HepG2 (cell line): ENCODE data around the gene RHOG. TPM values are rescaled to one million over a fixed set of nuclear protein-coding genes. Genes with fewer than 3 reads are reported as not detected.

Experiments
- ADNP ChIP-seq: sonication (generic); formaldehyde crosslinking; IDR thresholded peaks from 2 replicates; pipeline ENCODE4 v1.4.0; 2020; ENCODE audit warnings: missing genetic modification reagents
- DZIP1 ChIP-seq: sonication (generic); formaldehyde crosslinking; IDR thresholded peaks from 2 replicates; pipeline ENCODE4 v1.5.0; 2020; ENCODE audit warnings: mild to moderate bottlenecking, missing genetic modification reagents
- ELK4 ChIP-seq: sonication (generic); formaldehyde crosslinking; IDR thresholded peaks from 2 replicates; pipeline ENCODE4 v1.9.0; 2021; ENCODE audit warnings: missing genetic modification reagents, borderline replicate concordance
- GATAD2A ChIP-seq: IDR thresholded peaks from 2 replicates; pipeline ENCODE4 v1.6.1; 2016
- GLMP ChIP-seq: sonication (generic); formaldehyde crosslinking; IDR thresholded peaks from 2 replicates; pipeline ENCODE4 v1.9.0; 2021; ENCODE audit warnings: missing genetic modification reagents, mild to moderate bottlenecking, borderline replicate concordance
- IKZF4 ChIP-seq: sonication (generic); formaldehyde crosslinking; IDR thresholded peaks from 2 replicates; pipeline ENCODE4 v1.5.1; 2020; ENCODE audit warnings: borderline replicate concordance, mild to moderate bottlenecking, low read depth, missing genetic modification reagents; ENCODE audit errors: not compliant biosample characterization
- KAT7 ChIP-seq: IDR thresholded peaks from 2 replicates; pipeline ENCODE4 v1.6.1; 2018; ENCODE audit warnings: borderline replicate concordance, missing compliant biosample characterization
- LCORL ChIP-seq, 2 experiments: fragments of 450-650 bp in 1 of 2; sonication (generic) in 1 of 2; formaldehyde crosslinking in 1 of 2; IDR thresholded peaks; 2 replicates each; pipeline versions ENCODE4 v1.5.0 to v1.6.1; 2017 to 2020; ENCODE audit warnings: antibody characterized with exemption in 1 of 2, missing genetic modification reagents in 1 of 2
- MXI1 ChIP-seq: IDR thresholded peaks from 3 replicates; pipeline ENCODE4 v1.6.1; 2012; ENCODE audit warnings: low read depth, low read length, inconsistent platforms, borderline replicate concordance
- NCOA5 ChIP-seq: sonication (generic); formaldehyde crosslinking; IDR thresholded peaks from 2 replicates; pipeline ENCODE4 v1.4.0; 2020; ENCODE audit warnings: missing genetic modification reagents
- NFKB2 ChIP-seq: sonication (generic); formaldehyde crosslinking; IDR thresholded peaks from 2 replicates; pipeline ENCODE4 v1.4.0; 2020; ENCODE audit warnings: missing genetic modification reagents, borderline replicate concordance
- PCBP1 ChIP-seq: fragments of 200-400 bp; formaldehyde crosslinking; IDR thresholded peaks from 2 replicates; pipeline ENCODE4 v1.6.1; 2017; ENCODE audit warnings: mild to moderate bottlenecking, low read depth, low read length, borderline replicate concordance
- PRPF4 ChIP-seq: fragments of 200-400 bp; formaldehyde crosslinking; IDR thresholded peaks from 2 replicates; pipeline ENCODE4 v1.6.1; 2016; ENCODE audit warnings: low read length, low read depth; ENCODE audit not compliant: poor library complexity, severe bottlenecking
- SRY ChIP-seq: sonication (generic); formaldehyde crosslinking; IDR thresholded peaks from 2 replicates; pipeline ENCODE4 v1.8.0; 2022; ENCODE audit warnings: mild to moderate bottlenecking, missing genetic modification reagents
- ZBTB34 ChIP-seq: sonication (generic); formaldehyde crosslinking; IDR thresholded peaks from 2 replicates; pipeline ENCODE4 v1.8.0; 2022; ENCODE audit warnings: mild to moderate bottlenecking, missing genetic modification reagents
- ZBTB49 ChIP-seq: sonication (generic); formaldehyde crosslinking; IDR thresholded peaks from 2 replicates; pipeline ENCODE4 v1.4.0; 2020; ENCODE audit warnings: missing genetic modification reagents, borderline replicate concordance
- ZFP1 ChIP-seq: IDR thresholded peaks from 2 replicates; pipeline ENCODE4 v1.6.1; 2016
- ZNF121 ChIP-seq: sonication (generic); formaldehyde crosslinking; IDR thresholded peaks from 2 replicates; pipeline ENCODE4 v1.5.0; 2020; ENCODE audit warnings: mild to moderate bottlenecking, missing genetic modification reagents
- ZNF235 ChIP-seq: sonication (generic); formaldehyde crosslinking; IDR thresholded peaks from 2 replicates; pipeline ENCODE4 v1.8.1; 2023; ENCODE audit warnings: mild to moderate bottlenecking, missing genetic modification reagents, borderline replicate concordance
- ZNF432 ChIP-seq: sonication (generic); formaldehyde crosslinking; IDR thresholded peaks from 2 replicates; pipeline ENCODE4 v1.5.0; 2020; ENCODE audit warnings: missing genetic modification reagents, mild to moderate bottlenecking, borderline replicate concordance
- ZNF724P ChIP-seq: sonication (generic); formaldehyde crosslinking; IDR thresholded peaks from 2 replicates; pipeline ENCODE4 v1.8.0; 2022; ENCODE audit warnings: missing genetic modification reagents, borderline replicate concordance
- polyA plus RNA-seq, 8 experiments: library from polyadenylated mRNA; depleted of rRNA in 3 of 8; stranded (reverse) in 7 of 8; unstranded in 1 of 8; fragments of >200 nt; fragmentation: Illumina TruSeq in 4 of 8; extraction: Trizol in 4 of 8; gene quantifications; 2 replicates each; pipeline versions ENCODE4 v1.2.1 to v1.2.3, GENCODE V29; 2011 to 2016; ENCODE audit warnings: low read depth in 4 of 8, missing spikeins in 1 of 8, mixed read lengths in 1 of 8; ENCODE audit not compliant: insufficient read depth in 1 of 8
- total RNA-seq, 5 experiments: library from RNA; depleted of rRNA; stranded (reverse); fragments of >200 nt; fragmentation: Illumina TruSeq; extraction: Trizol; gene quantifications; 2 replicates each; pipeline ENCODE4 v1.2.3, GENCODE V29; 2016; ENCODE audit warnings: low read depth in 1 of 5

Gene RHOG
- total and polyA plus RNA-seq, 2 of the 13 experiments (the other 11 are each of a cell fraction or from before 2014, with no cell fraction given), result 7.7 to 23.4 TPM

GRCh38 chr11:3796801-3797328 lies 43.9 kb downstream of the RHOG start (continued):
- TF ChIP-seq GATAD2A (CRISPR knock-in tag), result no peak
- TF ChIP-seq KAT7, result no peak
- TF ChIP-seq LCORL (IDR thresholded peaks at IDR 0.05), result no peak
- peak; percentile 22; the same call in 1 of the 2 replicates for TF ChIP-seq LCORL (CRISPR knock-in tag; IDR thresholded peaks at IDR 0.05)
- no peak for TF ChIP-seq ZNF121 (CRISPR knock-in tag)
- no peak for TF ChIP-seq IKZF4
- TF ChIP-seq GLMP (CRISPR knock-in tag), result no peak
- no peak for TF ChIP-seq NFKB2
- no peak for TF ChIP-seq ZFP1 (CRISPR knock-in tag)
- TF ChIP-seq ZNF432 (CRISPR knock-in tag), result peak; percentile 57; the same call in 1 of the 2 replicates
- TF ChIP-seq ZNF235 (CRISPR knock-in tag), result no peak
- TF ChIP-seq ADNP, result no peak
- no peak for TF ChIP-seq NCOA5
- no peak for TF ChIP-seq DZIP1 (CRISPR knock-in tag)
- no peak for TF ChIP-seq SRY (CRISPR knock-in tag)
- TF ChIP-seq ZBTB49 (CRISPR knock-in tag), result no peak
- no peak for TF ChIP-seq PRPF4
- TF ChIP-seq ZNF724P, result no peak; the same call in 1 of the 2 replicates
- TF ChIP-seq MXI1, result no peak
- no peak for TF ChIP-seq PCBP1
- TF ChIP-seq ELK4, result no peak
- TF ChIP-seq ZBTB34 (CRISPR knock-in tag), result no peak
